Ureter (tissue), 1 donor: ENCODE measurements around the gene GTF3C1. TPM values are rescaled to one million over a fixed set of nuclear protein-coding genes. Genes with fewer than 3 reads are reported as not detected.

Experiments used
- DNase-seq: peaks from one replicate; pipeline ENCODE4 v3.0.0-alpha.2; 2020; ENCODE audit warnings: low spot score
- total RNA-seq: library from RNA; stranded (reverse); gene quantifications from one replicate; pipeline ENCODE4 v1.2.4, GENCODE V29; 2023
- donor health status: DM: yes; HTN: yes; CAD: no.

GTF3C1 gene
- total RNA-seq, 1 donor from 2014 or later = 72.5 TPM

DNA sequence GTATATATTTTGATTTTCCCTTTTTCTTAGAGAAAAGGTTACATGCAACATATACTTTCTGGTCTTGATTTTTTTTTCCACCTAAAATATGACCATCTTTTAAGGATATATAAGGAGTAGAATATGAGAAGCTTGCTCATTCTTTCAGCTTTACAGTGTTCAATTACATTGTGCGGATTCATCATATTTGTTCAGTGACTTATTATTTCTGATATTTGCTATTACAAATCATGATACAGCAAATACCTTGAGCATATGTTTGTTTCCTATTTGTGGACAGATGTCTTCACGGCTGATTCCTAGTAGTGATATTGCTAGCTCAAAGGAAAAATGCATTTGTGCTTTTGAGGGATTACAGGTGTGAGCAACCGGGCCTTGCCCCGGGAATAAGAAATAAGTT lies 18.4 kb upstream of the GTF3C1 start:
- no peak for DNase-seq

GRCh38 chr16:27566417-27566816 lies 16.7 kb upstream of the GTF3C1 start:
- no peak for DNase-seq

- no peak for DNase-seq
Observed at GRCh38 chr16:27564224-27564623, 14.5 kb upstream of the GTF3C1 start.

- DNase-seq = no peak
Observed at GRCh38 chr16:27561216-27561615, 11.5 kb upstream of the GTF3C1 start.

DNA sequence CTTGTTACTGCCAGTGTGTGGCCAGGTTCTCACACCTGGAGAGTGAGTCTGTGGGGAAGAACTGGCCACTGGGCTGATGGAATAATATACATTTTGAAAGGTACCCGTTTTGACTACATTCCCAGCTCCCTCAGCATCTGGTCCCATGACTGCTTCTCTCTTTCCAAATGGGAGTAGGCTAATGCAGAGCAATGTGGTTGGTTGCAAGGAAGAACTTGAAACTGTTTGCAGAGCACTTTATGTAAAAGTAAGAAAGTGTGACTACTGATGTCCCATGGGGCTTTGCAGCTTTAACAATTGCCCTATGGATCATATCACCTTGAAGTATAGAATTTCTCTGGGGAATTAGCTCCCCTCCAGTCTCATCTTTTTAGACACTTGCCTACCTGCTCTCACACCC lies 9.2 kb upstream of the GTF3C1 start:
- no peak for DNase-seq

- no peak for DNase-seq
Observed at GRCh38 chr16:27558434-27558833, 8.7 kb upstream of the GTF3C1 start.

DNA sequence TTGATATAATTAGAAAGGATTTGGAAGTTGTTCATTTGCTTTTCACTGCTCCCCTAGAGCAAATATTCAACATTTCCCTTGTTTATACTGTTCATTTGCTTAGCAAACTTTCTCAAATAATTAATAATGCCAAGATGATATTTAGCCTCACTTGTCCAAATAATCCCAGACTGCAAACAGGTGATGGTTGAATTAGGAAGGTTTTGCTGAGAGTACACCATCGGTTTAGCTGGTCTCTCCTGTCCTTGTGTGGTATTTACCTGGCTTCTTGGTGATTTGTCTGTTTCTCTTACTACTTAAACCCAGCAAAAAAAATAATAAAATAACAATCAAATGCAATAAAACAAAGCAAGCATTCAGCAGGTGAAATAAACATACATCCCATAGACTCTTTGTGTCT lies 6.8 kb upstream of the GTF3C1 start:
- DNase-seq = no peak

DNA sequence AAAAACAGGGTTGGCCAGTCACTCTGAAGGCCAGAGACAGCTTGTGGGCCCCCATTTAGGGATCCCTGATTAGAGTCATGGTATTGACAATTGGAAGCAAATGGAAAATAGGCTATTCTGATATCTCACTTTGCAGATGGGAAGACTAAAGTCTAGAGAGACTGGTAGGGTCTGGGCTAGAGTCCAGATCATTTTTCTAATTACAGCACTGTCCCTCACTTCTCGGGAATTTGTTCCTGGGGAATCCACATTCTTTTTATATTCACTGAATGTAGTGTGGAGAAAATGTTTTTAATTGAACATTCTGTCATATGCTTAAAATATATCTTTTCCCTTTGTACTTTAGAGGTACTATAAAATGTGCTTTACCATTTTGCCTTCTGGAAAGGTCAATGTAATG lies 1.3 kb upstream of the GTF3C1 start:
- DNase-seq = no peak

DNA sequence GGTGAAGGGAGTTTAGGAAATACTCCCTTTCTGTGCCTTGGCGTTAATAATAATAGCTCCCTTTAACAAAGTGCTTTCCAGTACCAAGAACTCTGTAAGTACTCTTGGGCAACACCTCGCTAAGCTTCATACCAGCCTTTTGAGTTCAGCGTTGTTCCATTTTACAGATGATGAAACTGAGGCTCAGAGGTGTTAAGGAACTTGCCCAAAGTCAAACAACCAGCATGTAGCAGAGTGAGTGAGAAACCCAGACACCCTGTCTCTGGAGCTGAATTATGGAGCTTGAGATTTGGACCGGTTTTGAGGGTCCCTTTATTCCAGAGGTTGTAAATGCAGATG lies 838 bp upstream of the GTF3C1 start:
- DNase-seq = no peak

- no peak for DNase-seq
Observed at GRCh38 chr16:27549464-27549745, 308 bp downstream of the GTF3C1 start.

GRCh38 chr16:27547851-27548250 lies 1.9 kb downstream of the GTF3C1 start:
- no peak for DNase-seq

GRCh38 chr16:27547134-27547533 lies 2.6 kb downstream of the GTF3C1 start:
- no peak for DNase-seq

DNA sequence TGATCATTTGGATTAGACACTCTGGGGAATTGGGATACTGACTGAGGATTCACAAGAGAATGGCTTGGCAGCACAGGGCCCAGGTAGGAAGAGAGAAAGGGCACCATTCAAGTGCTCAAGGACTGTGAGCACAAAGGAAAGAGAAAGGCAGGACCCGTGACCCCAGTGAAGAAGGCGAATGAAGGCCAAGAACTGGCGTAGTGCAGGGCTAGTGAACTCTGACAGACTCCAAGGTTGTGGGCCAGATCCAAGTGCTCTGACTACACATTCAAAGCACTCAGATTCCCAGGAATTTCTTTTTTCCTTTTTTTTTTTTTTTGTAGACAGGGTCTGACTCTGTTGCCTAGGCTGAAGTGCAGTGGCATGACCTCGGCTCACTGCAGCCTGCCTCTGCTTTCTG lies 5.0 kb downstream of the GTF3C1 start:
- DNase-seq = no peak

DNA sequence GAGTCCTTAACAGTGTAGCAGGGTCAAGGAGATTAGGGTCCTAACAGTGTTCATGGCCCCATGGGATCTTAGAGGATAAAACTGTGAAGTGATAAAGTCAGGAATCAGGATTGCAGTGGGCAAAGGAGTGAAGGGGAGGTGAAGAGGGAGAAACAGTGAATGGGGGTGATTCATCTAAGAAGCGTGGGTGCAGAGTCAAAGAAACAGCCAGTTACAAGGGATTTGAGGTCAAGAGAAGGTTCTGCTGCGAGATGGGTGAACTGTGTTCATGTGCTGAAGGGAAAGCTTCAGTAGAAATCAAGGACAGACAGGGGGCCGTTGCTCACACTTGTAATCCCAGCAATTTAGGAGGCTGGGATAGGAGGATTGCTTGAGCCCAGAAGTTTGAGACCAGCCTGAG lies 5.9 kb downstream of the GTF3C1 start:
- DNase-seq = no peak

GRCh38 chr16:27539636-27540035 lies 10.1 kb downstream of the GTF3C1 start:
- DNase-seq = no peak

DNA sequence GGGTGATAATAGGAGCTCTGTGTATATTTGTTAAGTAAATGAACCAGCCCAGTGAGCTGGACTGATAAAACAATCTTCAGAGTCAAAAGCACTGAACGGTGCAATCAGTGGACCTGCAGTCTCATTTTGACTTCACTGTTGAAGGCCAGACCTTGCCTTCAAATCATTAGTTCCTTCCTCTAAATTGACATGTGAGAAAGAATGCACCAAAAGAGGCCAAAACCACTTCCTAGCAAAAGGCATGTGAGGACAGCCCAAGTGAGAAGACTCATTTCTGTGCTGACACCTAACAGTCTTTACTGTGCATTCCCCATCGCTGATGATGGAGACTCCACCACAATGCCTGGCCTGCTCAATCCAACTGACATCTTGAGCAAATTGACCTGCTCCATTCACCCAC lies 10.6 kb downstream of the GTF3C1 start:
- DNase-seq = no peak

GRCh38 chr16:27538528-27538927 lies 11.2 kb downstream of the GTF3C1 start:
- DNase-seq = no peak

DNA sequence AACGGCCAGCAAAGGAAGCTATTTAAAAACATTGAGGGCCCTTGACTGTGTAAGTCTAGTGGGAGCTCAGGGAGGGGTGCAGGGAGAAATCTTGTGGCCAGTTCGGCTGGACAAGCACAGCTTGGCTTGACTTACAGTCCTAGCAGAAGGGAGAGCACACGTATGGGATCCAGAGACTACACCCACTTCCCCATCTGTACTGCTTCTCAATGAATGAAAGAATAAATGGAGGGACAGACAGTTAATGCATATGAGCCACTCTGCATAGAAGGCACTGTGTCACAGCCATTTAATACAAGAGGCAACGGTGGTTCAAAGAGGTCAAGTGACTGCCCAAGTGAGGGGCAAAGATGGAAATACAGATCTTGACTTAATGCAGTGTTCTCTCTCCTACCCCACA lies 15.5 kb downstream of the GTF3C1 start:
- no peak for DNase-seq

DNA sequence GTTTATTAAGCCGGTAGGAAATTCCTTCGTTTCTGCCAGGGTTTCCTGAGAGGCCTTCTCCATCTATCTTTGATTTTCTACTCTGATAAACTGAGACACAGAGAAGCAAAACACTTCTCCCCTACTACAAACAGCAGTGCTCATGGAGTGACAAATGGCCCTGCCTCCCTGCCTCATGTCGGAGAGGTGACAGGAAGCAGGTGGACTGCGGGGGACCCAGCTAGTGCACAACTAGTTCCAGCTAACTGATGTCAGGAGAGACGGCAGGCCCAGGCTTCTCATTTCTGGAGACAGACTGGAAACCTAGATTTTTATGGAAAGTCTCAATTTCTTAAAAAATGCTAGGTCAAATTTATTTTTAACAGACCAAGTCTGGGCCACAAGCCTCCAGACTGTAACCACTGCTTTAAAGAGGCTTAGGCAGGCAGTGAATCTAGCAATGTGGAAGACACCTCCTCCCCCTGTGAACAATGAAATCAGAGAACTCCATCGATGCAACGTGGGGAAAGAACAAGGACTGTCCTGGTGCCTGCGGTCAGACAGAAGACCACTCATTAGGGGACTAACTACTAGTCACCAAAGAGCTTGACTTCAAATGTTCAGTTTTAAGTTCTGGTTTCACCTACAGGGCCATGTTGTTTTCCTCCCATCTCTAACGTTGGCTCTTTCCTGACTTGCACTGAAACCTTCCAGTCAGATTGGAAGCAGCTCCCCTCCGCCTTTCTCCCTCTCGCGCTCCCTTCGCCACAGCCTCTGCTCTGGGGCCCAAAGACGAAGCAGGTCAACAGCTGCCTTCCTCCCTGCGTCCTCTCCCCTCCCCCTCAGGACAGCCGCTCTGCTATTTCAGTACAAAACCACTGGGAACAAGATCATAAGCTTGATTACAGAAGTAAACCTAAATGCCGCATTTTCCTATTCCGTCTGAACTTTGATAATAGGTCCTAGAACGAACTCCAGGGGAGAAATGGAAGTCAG lies 17.6 kb downstream of the GTF3C1 start:
- no peak for DNase-seq

DNA sequence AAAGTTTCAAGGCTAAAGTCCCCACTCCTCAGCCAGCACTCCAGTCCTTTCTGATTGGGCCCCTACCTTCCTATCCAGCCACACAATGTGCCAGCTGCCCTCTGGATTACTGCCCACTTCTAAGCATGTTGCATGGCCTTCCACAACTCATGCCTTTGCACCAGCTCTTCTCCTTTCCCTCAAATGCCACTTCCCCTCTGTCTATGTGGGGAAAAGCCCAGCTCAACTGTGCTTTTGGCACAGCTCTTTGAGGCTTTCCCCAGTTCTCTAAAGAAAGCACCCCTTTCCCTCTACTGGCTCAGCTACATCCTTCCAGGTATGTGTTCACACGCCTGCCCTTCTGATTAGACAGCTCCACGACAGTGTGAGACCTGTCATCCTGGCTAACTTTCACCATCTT lies 18.5 kb downstream of the GTF3C1 start:
- DNase-seq = no peak

DNA sequence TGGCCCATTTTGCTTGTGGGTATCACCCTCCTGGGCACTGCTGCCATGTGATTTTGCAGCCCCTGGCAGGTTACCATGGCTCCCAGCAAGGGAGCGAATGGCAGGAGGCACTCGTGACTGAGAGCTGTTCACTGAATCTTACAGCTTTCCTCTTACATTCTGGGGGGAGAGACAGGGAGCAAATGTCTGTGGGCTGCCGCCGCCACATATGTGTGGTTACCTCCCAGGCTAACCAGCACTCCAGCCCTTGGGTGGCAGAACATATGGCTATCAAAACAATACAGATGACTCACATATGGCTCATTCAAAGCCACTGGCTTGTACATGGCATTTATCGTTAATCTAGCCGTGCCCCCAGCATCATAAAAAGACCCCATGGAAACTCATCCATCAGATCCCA lies 19.8 kb downstream of the GTF3C1 start:
- DNase-seq = no peak

GRCh38 chr16:27528294-27528693 lies 21.4 kb downstream of the GTF3C1 start:
- no peak for DNase-seq

DNA sequence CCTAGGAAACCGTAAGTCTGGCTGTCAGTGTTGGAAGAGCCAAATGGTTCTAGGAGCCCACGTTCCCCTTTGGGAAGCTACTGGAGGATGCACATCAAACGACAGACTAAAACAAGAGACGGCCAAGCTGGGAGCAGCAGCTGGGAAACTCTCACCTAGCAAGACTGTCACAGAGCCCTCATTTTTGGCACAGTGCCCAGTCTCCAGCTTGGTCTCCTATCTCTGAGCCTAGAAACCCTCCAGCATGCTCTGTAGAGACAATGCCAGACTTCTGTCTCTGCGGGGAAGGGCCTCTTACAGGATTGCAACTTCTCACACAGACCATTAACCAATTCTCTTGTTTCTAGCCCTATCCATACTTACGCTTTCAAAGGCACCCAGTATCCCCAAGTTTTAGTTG lies 23.5 kb downstream of the GTF3C1 start:
- DNase-seq = no peak

DNA sequence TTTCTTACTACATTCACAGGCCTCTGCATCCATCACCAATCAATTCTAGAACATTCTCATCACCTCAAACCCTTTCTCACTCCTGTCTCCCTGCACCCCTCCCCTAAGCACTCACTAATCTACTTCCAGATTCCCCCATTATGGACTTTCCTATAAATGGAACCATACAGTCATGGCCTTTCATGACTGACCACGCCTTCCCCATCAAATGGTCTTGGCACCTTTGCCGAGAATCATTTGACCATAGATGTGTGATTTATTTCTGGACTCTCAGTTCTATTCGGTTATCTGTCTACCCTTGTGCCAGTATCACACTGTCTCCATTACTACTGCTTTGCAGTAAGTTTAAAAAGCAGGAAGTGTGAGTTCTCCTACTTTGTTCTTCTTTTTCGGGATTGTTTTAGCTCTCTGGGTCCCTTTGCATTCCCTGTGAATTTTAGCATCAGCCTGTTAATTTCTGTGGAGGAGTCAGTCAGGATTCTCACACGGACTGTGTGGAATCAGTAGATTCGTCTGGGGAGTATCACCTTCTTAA lies 27.5 kb downstream of the GTF3C1 start:
- DNase-seq = no peak
